ENCODE results near the gene TMED8. TPM values are rescaled to one million over a fixed set of nuclear protein-coding genes. Genes with fewer than 3 reads are reported as not detected.
A peak's percentile ranks its signal among the peaks of the same experiment; 100 is the strongest.

Gene TMED8
- total RNA-seq, 1 experiment from 2014 or later: 21.2 TPM

DNA sequence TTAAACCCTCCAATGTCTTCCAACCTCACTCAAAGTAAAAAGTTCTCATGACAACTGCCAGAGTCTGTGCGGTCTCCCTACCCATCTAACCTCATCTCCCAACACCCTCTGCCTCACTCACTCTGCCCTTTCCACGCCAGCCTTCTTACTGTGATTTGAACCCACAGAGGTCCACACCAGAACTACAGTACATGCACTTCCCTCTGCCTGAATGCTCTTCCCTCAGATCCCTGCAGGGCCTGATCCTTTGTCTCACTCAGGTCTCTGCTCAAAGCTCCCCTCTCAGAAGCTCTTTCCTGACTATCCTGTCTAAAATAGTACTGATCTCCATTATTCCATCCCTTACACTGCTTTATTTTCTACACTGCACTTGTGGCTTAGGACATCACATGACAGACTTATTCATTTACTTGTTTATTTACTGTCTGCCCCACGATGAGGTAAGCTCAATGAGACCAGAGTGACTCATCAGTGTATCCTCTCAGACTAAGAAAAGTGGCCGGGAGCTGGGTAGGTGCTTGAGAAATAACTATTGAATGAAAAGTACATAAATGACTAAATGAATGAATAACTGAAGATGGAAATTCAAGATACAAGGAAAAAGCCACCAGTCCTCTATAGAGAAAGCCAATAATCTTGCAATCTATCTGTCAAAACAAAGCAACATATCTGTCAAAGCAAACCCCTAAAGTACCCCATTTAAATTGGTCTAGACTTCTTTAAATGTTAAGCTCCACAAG is 73.3 kb downstream of the TMED8 start:
- CTCF ChIA-PET: interaction anchor here (0.6 to 5.3 kb wide), 9 partner anchors 12 to 431 kb away, joined by 3 to 89 read pairs (median 5); partner anchors contain the start of genes GSTZ1 and POMT2
- Histone ChIP-seq H3K9me3 (ENCODE audit: control insufficient read depth in 1 of 2, insufficient read depth in 1 of 2, low read depth in 1 of 2, low read length in 2 of 2) (no peaks in the 10 kb centered on the region), H3K79me2 (ENCODE audit: insufficient read depth, low read length) (no peaks in the 10 kb centered on the region), H2AFZ (ENCODE audit: low read depth, low read length, poor library complexity, severe bottlenecking) (no peak overlapping the region), H3K36me3 (ENCODE audit: control insufficient read depth in 1 of 2, insufficient read depth in 2 of 2, low read length in 2 of 2) (no peaks in the 10 kb centered on the region; a peak in 1 of 4 replicates), H3K9me2 (ENCODE audit: insufficient read depth) (no peaks in the 10 kb centered on the region), H3K4me3 (replicated peaks in 1 of 2; ENCODE audit: low read depth in 1 of 2, low read length in 2 of 2) (no peak overlapping the region), H3K27ac (ENCODE audit: low read depth, low read length) (peak overlapping the region; percentile 21), H3K27me3 (ENCODE audit: insufficient read depth, low read length) (no peaks in the 10 kb centered on the region), H3K4me1 (ENCODE audit: control insufficient read depth in 1 of 2, insufficient read depth in 2 of 2, low read length in 2 of 2) (peaks cover 19 to 22% of the 10 kb centered on the region in 2 experiments), H3K9ac (ENCODE audit: low read length) (no peak overlapping the region), H3K4me2 (ENCODE audit: low read length) (peak overlapping the region; percentile 55), H4K20me1 (ENCODE audit: insufficient read depth) (no peaks in the 10 kb centered on the region)
- DNase-seq (ENCODE audit: low read depth, low spot score) (peak; percentile 54), ATAC-seq (peak; percentile 72)
- no TSS peak for BruUV-seq (replicated peaks)
- intact Hi-C loops (cut with micrococcal nuclease): loop anchor here (2.0 to 5.0 kb wide), 2 partner anchors 13 to 154 kb away; partner anchors contain the start of genes AHSA1 and VIPAS39
- POLR2A ChIA-PET: interaction anchor here (1.2 kb wide), 1 partner anchor 12 kb away, joined by 4 read pairs; no protein-coding TSS in a partner anchor
- RAD21 ChIA-PET (ENCODE audit: low non-redundant PET in 1 of 2, low total read pairs in 2 of 2, uncharacterized antibody in 2 of 2, unreplicated experiment in 2 of 2): interaction anchor here (1.0 to 2.3 kb wide), 3 partner anchors 12 to 152 kb away, joined by 3 to 6 read pairs (median 6); no protein-coding TSS in a partner anchor
- peak; percentile 84 for TF ChIP-seq CEBPB (IDR thresholded peaks at IDR 0.05; ENCODE audit: low read depth)
- no peak for TF ChIP-seq POLR2AphosphoS5 (IDR thresholded peaks at IDR 0.05; ENCODE audit: low read depth, low read length)
- TF ChIP-seq ZFX (IDR thresholded peaks at IDR 0.05): no peak
- peak; percentile 52 for TF ChIP-seq SRF (IDR thresholded peaks at IDR 0.05; ENCODE audit: low read depth)
- TF ChIP-seq, protein P1, sequence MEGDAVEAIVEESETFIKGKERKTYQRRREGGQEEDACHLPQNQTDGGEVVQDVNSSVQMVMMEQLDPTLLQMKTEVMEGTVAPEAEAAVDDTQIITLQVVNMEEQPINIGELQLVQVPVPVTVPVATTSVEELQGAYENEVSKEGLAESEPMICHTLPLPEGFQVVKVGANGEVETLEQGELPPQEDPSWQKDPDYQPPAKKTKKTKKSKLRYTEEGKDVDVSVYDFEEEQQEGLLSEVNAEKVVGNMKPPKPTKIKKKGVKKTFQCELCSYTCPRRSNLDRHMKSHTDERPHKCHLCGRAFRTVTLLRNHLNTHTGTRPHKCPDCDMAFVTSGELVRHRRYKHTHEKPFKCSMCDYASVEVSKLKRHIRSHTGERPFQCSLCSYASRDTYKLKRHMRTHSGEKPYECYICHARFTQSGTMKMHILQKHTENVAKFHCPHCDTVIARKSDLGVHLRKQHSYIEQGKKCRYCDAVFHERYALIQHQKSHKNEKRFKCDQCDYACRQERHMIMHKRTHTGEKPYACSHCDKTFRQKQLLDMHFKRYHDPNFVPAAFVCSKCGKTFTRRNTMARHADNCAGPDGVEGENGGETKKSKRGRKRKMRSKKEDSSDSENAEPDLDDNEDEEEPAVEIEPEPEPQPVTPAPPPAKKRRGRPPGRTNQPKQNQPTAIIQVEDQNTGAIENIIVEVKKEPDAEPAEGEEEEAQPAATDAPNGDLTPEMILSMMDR (IDR thresholded peaks at IDR 0.05 in 2 of 3, conservative IDR thresholded peaks at IDR 0.05 in 1 of 3; ENCODE audit: borderline replicate concordance in 1 of 3, insufficient read depth in 1 of 3, low read depth in 2 of 3, low read length in 2 of 3): no peak
- TF ChIP-seq, protein P2, sequence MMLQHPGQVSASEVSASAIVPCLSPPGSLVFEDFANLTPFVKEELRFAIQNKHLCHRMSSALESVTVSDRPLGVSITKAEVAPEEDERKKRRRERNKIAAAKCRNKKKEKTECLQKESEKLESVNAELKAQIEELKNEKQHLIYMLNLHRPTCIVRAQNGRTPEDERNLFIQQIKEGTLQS (IDR thresholded peaks at IDR 0.05): peak; percentile 71; the same call in 1 of the 2 replicates
- TF ChIP-seq RAD21 (IDR thresholded peaks at IDR 0.05; ENCODE audit: low read depth): no peak
- TF ChIP-seq SIN3A (IDR thresholded peaks at IDR 0.05; ENCODE audit: low read depth): peak; percentile 63; the same call in 1 of the 2 replicates
- peak; percentile 63 for TF ChIP-seq SP1 (IDR thresholded peaks at IDR 0.05; ENCODE audit: low read depth)
- peak; percentile 92 for TF ChIP-seq JUND (IDR thresholded peaks at IDR 0.05)
- TF ChIP-seq, protein P3, sequence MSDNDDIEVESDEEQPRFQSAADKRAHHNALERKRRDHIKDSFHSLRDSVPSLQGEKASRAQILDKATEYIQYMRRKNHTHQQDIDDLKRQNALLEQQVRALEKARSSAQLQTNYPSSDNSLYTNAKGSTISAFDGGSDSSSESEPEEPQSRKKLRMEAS (IDR thresholded peaks at IDR 0.05): 0 out of 2 replicates have a peak, but pooled peaks have one; percentile 29
- TF ChIP-seq, protein P4, sequence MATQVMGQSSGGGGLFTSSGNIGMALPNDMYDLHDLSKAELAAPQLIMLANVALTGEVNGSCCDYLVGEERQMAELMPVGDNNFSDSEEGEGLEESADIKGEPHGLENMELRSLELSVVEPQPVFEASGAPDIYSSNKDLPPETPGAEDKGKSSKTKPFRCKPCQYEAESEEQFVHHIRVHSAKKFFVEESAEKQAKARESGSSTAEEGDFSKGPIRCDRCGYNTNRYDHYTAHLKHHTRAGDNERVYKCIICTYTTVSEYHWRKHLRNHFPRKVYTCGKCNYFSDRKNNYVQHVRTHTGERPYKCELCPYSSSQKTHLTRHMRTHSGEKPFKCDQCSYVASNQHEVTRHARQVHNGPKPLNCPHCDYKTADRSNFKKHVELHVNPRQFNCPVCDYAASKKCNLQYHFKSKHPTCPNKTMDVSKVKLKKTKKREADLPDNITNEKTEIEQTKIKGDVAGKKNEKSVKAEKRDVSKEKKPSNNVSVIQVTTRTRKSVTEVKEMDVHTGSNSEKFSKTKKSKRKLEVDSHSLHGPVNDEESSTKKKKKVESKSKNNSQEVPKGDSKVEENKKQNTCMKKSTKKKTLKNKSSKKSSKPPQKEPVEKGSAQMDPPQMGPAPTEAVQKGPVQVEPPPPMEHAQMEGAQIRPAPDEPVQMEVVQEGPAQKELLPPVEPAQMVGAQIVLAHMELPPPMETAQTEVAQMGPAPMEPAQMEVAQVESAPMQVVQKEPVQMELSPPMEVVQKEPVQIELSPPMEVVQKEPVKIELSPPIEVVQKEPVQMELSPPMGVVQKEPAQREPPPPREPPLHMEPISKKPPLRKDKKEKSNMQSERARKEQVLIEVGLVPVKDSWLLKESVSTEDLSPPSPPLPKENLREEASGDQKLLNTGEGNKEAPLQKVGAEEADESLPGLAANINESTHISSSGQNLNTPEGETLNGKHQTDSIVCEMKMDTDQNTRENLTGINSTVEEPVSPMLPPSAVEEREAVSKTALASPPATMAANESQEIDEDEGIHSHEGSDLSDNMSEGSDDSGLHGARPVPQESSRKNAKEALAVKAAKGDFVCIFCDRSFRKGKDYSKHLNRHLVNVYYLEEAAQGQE (IDR thresholded peaks at IDR 0.05; ENCODE audit: low read depth): no peak
- no peak for TF ChIP-seq EGR1 (IDR thresholded peaks at IDR 0.05; ENCODE audit: low read depth)
- TF ChIP-seq, protein P5, sequence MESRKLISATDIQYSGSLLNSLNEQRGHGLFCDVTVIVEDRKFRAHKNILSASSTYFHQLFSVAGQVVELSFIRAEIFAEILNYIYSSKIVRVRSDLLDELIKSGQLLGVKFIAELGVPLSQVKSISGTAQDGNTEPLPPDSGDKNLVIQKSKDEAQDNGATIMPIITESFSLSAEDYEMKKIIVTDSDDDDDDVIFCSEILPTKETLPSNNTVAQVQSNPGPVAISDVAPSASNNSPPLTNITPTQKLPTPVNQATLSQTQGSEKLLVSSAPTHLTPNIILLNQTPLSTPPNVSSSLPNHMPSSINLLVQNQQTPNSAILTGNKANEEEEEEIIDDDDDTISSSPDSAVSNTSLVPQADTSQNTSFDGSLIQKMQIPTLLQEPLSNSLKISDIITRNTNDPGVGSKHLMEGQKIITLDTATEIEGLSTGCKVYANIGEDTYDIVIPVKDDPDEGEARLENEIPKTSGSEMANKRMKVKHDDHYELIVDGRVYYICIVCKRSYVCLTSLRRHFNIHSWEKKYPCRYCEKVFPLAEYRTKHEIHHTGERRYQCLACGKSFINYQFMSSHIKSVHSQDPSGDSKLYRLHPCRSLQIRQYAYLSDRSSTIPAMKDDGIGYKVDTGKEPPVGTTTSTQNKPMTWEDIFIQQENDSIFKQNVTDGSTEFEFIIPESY (IDR thresholded peaks at IDR 0.05; ENCODE audit: extremely low read depth, insufficient replicate concordance, low read length): peak; percentile 41
- no peak for TF ChIP-seq EZH2 (IDR thresholded peaks at IDR 0.05)
- TF ChIP-seq FOSL1 (IDR thresholded peaks at IDR 0.05; ENCODE audit: low read depth): peak; percentile 90
- no peak for TF ChIP-seq YY1 (IDR thresholded peaks at IDR 0.05; ENCODE audit: extremely low read depth, insufficient replicate concordance, low read depth, low read length)
- peak; percentile 59; the same call in 1 of the 2 replicates for TF ChIP-seq CBX3 (IDR thresholded peaks at IDR 0.05; ENCODE audit: low read depth)
- no peak for TF ChIP-seq POLR2A (IDR thresholded peaks at IDR 0.05; ENCODE audit: borderline replicate concordance, extremely low read depth, insufficient read depth, insufficient read length)

Data from HCT116 (cell line).